ENCODE measurements around the gene BCL2. TPM values are rescaled to one million over a fixed set of nuclear protein-coding genes. Genes with fewer than 3 reads are reported as not detected.
"Not testable (repeated sequence)": the region's sequence is repeated elsewhere in the genome, so short reads cannot be mapped to it uniquely, and the experiment has no call there.

The BCL2 gene
- 80.5 and 81.3 TPM in 2 replicates for total RNA-seq

DNA sequence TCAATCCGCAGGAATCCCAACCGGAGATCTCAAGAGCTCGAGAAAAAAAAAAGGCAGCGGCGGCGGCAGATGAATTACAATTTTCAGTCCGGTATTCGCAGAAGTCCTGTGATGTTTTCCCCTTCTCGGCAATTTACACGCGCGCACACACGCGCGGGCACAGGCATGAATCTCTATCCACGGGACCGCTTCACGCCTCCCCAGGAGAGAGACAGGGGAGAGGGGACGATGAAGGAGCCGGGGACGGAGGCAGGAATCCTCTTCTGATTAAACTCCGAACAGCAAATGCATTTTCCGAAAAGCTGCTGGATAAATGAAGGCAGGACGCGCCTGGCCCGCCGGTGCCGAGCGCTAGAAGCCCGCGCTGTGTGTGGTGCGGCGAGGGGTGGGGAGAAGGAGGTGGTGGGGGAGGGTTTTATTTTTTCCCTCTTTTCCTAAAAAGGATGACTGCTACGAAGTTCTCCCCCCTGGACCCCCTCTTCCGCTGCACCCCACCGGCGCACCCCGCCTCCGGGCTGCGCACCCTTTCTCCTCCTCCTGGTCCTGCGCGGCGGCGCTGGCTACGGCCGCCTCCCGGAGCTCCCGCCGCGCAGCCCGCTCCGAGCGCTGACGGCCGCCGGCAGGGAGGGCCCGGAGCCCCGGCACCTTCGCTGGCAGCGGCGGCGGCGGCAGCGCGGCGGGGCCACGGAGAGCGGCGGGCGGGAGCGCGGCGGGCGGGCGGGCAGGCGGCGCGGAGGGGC lies at the start of gene BCL2:
Gene BCL2 (minus strand): TSS at position 387 of the 740 bp plus-strand sequence.
- H3K36me3 Mint-ChIP-seq (ENCODE audit: low read depth) = peaks cover 39% of the 10 kb centered on the region
- H3K27me3 Mint-ChIP-seq = no peaks in the 10 kb centered on the region
- H3K27ac Mint-ChIP-seq = peak within 1 kb of the TSS; percentile 97
- DNase-seq = no peak
- peaks cover 31% of the 10 kb centered on the region for H3K4me1 Mint-ChIP-seq
- no peaks in the 10 kb centered on the region for H3K9me3 Mint-ChIP-seq
- intact Hi-C loops (cut with micrococcal nuclease) = loop anchor here (1.0 to 5.0 kb wide), 6 partner anchors 48 to 797 kb away; partner anchors contain the start of genes KDSR, PHLPP1, VPS4B and ZCCHC2
- H3K4me3 Mint-ChIP-seq = peak within 1 kb of the TSS; percentile 99

DNA sequence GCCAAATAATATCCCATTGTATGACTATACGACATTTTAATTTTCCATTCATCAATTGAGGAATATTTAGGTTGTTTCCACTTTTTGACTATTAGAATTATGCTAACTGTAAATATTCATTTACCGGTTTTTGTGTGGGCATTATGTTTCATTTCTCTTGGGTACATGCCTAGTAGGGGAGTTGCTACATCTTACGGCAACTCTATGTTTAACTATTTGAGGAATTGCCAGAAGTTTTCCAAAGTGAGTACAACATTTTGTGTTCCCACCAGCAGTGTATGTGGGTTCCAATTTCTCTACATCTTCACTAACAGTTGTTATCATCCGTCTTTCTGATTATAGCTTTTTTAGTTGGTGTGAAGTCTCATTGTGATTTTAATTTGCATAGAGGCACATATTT lies 49.0 kb upstream of the BCL2 start:
- H3K4me3 Mint-ChIP-seq = peak overlapping the region; percentile 91
- peaks cover 29% of the 10 kb centered on the region for H3K36me3 Mint-ChIP-seq (ENCODE audit: low read depth)
- peak overlapping the region; percentile 62 for H3K27ac Mint-ChIP-seq
- no peaks in the 10 kb centered on the region for H3K27me3 Mint-ChIP-seq
- peaks cover 22% of the 10 kb centered on the region for H3K9me3 Mint-ChIP-seq
- no peak for DNase-seq
- H3K4me1 Mint-ChIP-seq = peaks cover 29% of the 10 kb centered on the region
- intact Hi-C loops (cut with micrococcal nuclease) = loop anchor here (5.0 kb wide), 1 partner anchor 846 kb away; the partner anchor contains the start of gene ZCCHC2

DNA sequence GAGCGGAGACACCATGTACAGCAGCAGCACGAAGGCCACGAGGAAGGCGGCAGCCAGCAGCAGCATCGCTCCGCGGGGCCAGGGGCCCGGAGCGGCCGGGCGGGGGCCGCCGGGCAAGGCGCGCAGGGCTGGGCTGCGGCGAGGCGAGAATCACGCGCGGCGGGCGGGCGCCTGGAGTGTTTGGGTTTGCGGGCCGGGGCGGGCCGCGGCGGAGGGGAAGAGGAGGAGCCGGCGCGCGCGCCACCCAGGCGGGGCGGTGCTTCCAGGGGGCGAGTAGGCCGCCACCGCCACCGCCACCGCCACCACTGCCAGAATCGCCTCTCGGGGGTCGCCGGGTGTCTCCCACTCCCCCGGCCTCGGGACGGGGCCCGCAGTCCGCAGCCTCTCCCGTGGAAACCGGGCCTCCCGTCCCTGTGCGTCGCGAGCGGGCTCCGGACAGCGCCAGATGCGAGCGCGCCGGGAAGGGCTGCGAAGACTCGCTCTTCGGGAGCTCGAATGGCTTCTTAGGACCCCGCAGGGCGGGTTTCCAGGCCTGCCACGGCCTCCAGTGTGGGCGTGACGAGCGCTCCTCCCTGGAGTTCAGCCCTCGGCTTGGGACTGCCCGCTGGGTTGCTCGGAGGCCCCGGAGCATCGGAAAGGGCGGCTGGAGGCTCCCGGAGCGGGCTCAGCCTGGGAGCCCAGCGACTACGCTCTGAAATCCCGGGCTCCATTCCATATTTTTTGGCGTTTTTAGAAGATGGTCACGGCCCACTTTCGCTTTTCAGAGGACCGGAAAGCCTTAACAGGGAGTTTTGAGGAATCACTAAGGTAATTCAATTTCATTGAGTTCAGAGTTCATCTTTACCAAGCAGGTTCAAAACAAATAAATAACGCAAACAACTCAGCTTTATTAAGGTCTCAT lies 47.7 kb upstream of the BCL2 start, which contains the start of gene KDSR:
Gene KDSR (minus strand): TSS at position 154 of the 901 bp plus-strand sequence. CDS start 88 bp downstream, at position 66.
- Mint-ChIP-seq H3K4me3 (peak within 1 kb of the TSS; percentile 91), H3K9me3 (peaks cover 22% of the 10 kb centered on the region), H3K27me3 (no peaks in the 10 kb centered on the region), H3K27ac (peak within 1 kb of the TSS; percentile 81), H3K36me3 (ENCODE audit: low read depth) (peaks cover 36% of the 10 kb centered on the region), H3K4me1 (peaks cover 29% of the 10 kb centered on the region)
- intact Hi-C loops (cut with micrococcal nuclease) = loop anchor here (1.0 to 5.0 kb wide), 9 partner anchors 33 to 845 kb away; partner anchors contain the start of genes VPS4B and ZCCHC2
- DNase-seq = peak; percentile 96

DNA sequence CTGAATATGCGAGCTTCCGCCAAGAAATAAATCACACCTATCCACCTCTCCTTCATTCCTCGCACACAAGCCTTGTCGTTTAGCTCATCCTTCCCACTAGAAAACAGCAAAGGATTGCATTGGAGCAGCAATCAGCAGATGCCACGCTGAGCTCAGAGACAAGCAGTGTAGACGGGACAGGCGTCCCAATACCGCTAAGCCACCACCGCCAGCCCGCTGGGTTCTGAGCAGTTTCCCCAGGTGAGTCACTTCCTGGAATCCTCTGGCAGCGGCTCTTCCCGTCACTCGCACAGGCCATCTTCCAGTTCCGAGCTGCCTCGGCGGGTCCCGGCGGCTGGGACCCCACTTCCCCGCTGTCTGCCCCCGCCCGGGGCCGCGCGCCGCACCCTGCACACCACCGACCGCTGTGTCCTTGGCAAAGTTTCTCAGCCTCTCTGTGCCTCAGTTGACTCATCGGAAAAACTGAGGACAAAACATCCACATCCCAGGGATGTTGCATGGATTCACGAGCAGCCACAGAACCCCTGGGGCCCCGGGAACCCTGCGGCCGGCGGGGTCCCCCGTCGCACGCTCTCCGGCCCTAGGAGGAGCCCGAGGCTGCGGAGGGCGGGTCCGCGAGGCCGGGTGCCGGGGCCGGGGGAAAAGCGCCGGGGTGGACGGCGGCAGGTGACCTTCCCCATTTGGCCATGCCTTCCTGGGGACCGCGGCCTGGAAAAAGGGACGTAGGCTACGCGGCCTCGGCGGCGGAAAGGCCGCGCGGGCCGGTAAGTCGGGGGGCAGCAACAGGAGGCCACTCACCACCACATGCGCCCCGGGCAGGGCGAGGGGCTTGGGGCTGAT lies 46.9 kb upstream of the BCL2 start:
- Mint-ChIP-seq H3K27me3 (no peaks in the 10 kb centered on the region), H3K27ac (peak overlapping the region; percentile 70), H3K9me3 (peaks cover 22% of the 10 kb centered on the region), H3K4me1 (peaks cover 29% of the 10 kb centered on the region), H3K4me3 (peak overlapping the region; percentile 91), H3K36me3 (ENCODE audit: low read depth) (peaks cover 39% of the 10 kb centered on the region)
- peak; percentile 90 for DNase-seq
- intact Hi-C loops (cut with micrococcal nuclease) = loop anchor here (1.0 to 5.0 kb wide), 9 partner anchors 34 to 844 kb away; partner anchors contain the start of genes VPS4B and ZCCHC2

DNA sequence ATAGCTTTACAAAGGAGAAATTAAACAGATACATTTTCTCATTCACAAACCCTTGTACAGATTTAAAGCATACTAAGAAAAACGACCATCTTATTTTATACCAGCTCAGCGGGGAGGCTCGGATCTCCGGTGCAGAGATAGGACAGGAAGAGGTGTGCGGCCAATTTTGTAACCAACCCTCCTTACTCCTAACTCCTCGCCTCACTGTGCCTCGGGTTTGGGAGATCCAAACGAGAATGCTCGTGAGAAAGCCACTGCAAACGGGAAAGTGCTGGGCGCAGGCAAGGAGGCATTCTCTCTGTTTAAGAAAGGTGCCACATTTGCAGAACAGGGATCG lies 46.3 kb upstream of the BCL2 start:
- no peak for DNase-seq
- H3K4me1 Mint-ChIP-seq = peaks cover 29% of the 10 kb centered on the region
- H3K36me3 Mint-ChIP-seq (ENCODE audit: low read depth) = peaks cover 42% of the 10 kb centered on the region
- peaks cover 22% of the 10 kb centered on the region for H3K9me3 Mint-ChIP-seq
- no peaks in the 10 kb centered on the region for H3K27me3 Mint-ChIP-seq
- H3K4me3 Mint-ChIP-seq = peak overlapping the region; percentile 91
- H3K27ac Mint-ChIP-seq = peak overlapping the region; percentile 70
- intact Hi-C loops (cut with micrococcal nuclease) = loop anchor here (2.0 to 5.0 kb wide), 4 partner anchors 35 to 844 kb away; partner anchors contain the start of gene ZCCHC2

DNA sequence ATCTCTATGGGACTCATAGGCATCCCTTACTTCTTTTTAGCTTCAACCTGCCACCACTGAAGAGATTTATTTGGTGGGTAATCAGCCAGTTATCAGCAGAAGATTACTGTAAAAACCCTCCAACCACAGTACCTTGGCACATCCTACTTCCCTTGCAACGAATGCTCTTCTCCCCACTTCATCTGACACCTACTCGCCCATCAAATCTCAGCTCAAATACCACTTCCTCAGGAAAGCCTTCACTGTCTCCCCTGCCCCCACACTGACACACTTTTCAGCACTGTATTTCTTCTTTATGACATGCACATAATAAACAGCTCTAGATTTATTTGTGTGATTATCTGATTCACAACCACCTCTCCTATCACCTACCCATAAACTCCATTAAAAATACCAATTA lies 44.4 kb upstream of the BCL2 start:
- peak; percentile 75 for DNase-seq
- Mint-ChIP-seq H3K9me3 (peaks cover 9% of the 10 kb centered on the region), H3K27me3 (no peaks in the 10 kb centered on the region), H3K36me3 (ENCODE audit: low read depth) (peaks cover 40% of the 10 kb centered on the region), H3K4me3 (peak overlapping the region; percentile 1), H3K27ac (no peak overlapping the region), H3K4me1 (peaks cover 27% of the 10 kb centered on the region)
- intact Hi-C loops (cut with micrococcal nuclease) = no loop called here

DNA sequence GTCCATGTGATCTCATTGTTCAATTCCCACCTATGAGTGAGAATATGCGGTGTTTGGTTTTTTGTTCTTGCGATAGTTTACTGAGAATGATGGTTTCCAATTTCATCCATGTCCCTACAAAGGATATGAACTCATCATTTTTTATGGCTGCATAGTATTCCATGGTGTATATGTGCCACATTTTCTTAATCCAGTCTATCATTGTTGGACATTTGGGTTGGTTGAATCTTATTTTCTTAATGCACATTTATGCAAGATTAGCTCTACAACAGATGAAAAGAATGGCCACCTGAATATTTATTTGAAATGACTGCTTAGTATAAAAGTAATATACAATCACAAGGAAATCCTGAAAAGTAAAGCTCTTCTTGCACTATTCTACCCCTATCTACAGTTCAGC lies 43.9 kb upstream of the BCL2 start:
- DNase-seq; H3K9me3 Mint-ChIP-seq; H3K27ac Mint-ChIP-seq; H3K4me3 Mint-ChIP-seq; intact Hi-C loops (cut with micrococcal nuclease); H3K27me3 Mint-ChIP-seq: not testable (repeated sequence)
- Mint-ChIP-seq H3K36me3 (ENCODE audit: low read depth) (peaks cover 38% of the 10 kb centered on the region), H3K4me1 (peaks cover 22% of the 10 kb centered on the region)

DNA sequence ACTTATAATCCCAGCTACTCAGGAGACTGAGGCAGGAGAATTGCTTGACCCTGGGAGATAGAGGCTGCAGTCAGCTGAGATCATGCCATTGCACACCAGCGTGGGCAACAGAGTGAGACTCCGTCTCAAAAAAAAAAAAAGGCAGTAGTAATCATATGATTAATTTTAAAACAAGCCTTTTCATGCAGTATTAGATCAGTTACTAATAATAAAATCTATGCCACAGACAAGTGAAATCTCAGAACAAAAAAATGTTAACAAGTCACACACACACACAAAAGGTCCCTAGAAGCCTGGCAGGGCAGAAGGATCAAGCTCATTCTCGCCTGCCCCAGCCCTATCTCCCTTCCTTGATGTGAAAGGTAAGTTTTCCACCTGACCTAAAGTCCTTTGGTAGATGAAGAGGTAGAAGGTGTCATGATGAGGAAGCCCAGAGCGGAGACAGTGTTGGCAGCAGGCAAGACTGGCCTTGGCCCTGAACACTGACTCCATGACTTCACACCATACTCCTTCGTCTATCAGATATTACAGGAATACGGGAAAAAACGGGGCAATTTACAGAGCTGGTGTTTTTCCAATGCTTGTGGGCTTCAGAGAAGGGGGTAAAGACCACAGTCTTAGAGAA lies 36.8 kb upstream of the BCL2 start:
- no peak overlapping the region for H3K4me3 Mint-ChIP-seq
- no peaks in the 10 kb centered on the region for H3K4me1 Mint-ChIP-seq
- H3K27me3 Mint-ChIP-seq = no peaks in the 10 kb centered on the region
- peaks cover 44% of the 10 kb centered on the region for H3K36me3 Mint-ChIP-seq (ENCODE audit: low read depth)
- intact Hi-C loops (cut with micrococcal nuclease) = no loop called here
- no peak overlapping the region for H3K27ac Mint-ChIP-seq
- H3K9me3 Mint-ChIP-seq = no peaks in the 10 kb centered on the region
- no peak for DNase-seq

DNA sequence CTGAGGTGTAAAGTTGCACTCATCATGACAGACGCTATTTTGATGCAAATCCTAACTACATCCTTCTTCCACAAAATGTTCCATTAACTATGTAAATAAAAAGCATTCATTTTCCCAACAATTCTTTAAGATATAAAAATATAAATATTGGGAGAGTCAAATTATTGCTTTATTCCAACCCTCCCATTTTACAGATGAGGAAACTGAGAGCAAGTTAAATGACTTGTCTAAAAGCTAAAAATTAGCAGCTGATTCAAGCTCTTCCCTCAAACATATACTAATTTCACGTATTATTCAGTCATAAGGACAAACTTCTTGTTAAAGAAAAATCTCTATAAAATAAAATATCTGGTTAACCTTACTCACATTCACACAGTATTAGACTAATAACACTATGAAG lies 30.7 kb upstream of the BCL2 start:
- Mint-ChIP-seq H3K36me3 (ENCODE audit: low read depth) (peaks cover 54% of the 10 kb centered on the region), H3K4me3 (no peak overlapping the region), H3K9me3 (no peaks in the 10 kb centered on the region), H3K4me1 (peaks cover 2% of the 10 kb centered on the region), H3K27ac (no peak overlapping the region), H3K27me3 (no peaks in the 10 kb centered on the region)
- no peak for DNase-seq
- intact Hi-C loops (cut with micrococcal nuclease) = no loop called here

DNA sequence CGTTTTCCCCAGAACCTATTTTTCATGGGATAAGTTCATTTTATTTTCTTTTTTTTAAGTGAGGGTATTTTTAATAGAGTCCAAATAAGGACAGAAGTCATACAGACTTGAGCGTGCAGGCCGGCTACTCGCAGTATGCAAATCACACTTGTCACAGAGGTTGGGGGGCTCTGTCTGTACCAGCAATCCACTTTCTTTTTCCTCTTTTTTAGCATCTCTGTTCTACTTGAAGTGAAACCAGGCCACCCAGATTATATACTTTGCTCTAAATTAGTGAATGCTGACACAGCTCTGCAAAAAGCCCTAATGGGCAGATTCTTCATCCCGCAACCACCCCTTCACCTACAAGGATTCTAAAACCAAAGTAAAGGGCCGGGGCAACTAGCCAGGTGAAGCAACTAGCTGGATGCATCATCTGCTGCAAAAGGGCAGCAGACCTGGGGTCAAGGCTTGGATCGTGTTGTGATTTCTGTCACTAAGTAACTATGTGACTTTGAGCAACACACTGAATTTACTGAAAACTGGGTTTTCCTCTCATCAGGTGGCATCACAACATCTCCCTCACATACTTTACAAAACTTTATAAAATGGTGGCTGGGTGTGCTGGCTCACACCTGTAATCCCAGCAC lies 29.1 kb upstream of the BCL2 start:
- Mint-ChIP-seq H3K4me3 (no peak overlapping the region), H3K27ac (no peak overlapping the region), H3K9me3 (no peaks in the 10 kb centered on the region), H3K27me3 (no peaks in the 10 kb centered on the region), H3K36me3 (ENCODE audit: low read depth) (peaks cover 61% of the 10 kb centered on the region), H3K4me1 (peaks cover 2% of the 10 kb centered on the region)
- DNase-seq = no peak
- intact Hi-C loops (cut with micrococcal nuclease) = no loop called here

DNA sequence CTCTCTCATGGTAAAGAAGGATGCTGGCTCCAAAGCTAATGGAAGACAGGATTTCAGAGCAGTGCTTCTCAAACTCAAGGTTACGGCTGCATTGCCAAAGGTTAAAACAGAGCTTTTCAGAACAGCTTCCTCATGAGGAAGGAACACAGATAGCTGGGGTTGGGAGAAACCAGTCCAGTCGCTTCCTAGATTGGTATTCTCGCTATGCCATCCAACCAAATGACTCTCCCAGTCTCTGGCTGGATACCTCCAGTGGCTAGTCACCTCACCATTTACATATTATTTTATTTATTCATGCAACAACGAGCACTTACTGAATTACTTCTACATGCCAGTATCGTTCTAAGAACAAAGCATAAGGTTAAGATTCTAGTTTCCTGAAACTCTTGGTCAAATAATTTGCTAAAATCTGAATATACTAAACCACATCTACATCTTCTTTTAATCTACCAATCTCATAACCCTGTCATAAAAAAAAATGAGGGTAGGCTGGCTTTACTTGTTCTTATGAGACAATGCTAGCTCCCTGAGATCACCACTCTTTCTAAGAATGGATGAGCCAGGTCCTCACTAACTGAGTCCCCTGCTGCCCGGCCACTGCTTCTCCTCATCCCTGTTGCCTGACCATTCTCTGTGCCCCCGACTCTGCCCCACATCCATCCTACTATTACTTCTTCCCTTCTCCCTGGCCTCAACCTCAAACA lies 27.1 kb upstream of the BCL2 start:
- no peaks in the 10 kb centered on the region for H3K27me3 Mint-ChIP-seq
- intact Hi-C loops (cut with micrococcal nuclease) = no loop called here
- no peak overlapping the region for H3K27ac Mint-ChIP-seq
- no peak for DNase-seq
- H3K36me3 Mint-ChIP-seq (ENCODE audit: low read depth) = peaks cover 62% of the 10 kb centered on the region
- H3K4me1 Mint-ChIP-seq = peaks cover 4% of the 10 kb centered on the region
- no peak overlapping the region for H3K4me3 Mint-ChIP-seq
- H3K9me3 Mint-ChIP-seq = no peaks in the 10 kb centered on the region

DNA sequence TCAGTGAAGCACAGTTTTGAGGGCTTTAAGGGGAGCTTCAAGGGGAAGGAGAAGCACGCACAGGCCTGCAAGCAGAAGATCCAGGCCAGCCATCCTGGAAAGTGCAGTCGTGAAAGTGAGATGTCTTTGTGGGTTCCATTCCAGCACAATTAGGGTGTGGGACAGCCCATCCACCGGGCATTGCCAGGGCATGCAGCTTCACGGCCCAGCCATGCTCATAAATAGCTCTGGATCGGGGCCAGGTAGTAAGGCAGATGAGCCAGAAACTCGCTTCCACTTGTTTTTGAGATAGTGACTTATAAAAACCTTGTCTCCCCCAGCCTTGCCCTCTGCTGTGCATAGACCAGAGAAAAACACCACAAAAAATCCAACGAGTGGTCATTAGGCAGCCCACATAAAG lies 26.5 kb upstream of the BCL2 start:
- no peak overlapping the region for H3K4me3 Mint-ChIP-seq
- H3K36me3 Mint-ChIP-seq (ENCODE audit: low read depth) = peaks cover 63% of the 10 kb centered on the region
- no peaks in the 10 kb centered on the region for H3K9me3 Mint-ChIP-seq
- intact Hi-C loops (cut with micrococcal nuclease) = no loop called here
- H3K27ac Mint-ChIP-seq = no peak overlapping the region
- no peaks in the 10 kb centered on the region for H3K27me3 Mint-ChIP-seq
- H3K4me1 Mint-ChIP-seq = peaks cover 4% of the 10 kb centered on the region
- DNase-seq = no peak

Measured in activated CD4-positive, alpha-beta T cell treated with anti-CD3 and anti-CD28 coated beads, Interleukin-2, amount 10 ng/mL, durations not matched to agents 24 days and 14 days (primary cell).